ENCODE measurements around the gene GATB. TPM values are rescaled to one million over a fixed set of nuclear protein-coding genes. Genes with fewer than 3 reads are reported as not detected.

Gene GATB
- polyA plus RNA-seq, 1 donor from 2014 or later: 15.8 TPM

DNA sequence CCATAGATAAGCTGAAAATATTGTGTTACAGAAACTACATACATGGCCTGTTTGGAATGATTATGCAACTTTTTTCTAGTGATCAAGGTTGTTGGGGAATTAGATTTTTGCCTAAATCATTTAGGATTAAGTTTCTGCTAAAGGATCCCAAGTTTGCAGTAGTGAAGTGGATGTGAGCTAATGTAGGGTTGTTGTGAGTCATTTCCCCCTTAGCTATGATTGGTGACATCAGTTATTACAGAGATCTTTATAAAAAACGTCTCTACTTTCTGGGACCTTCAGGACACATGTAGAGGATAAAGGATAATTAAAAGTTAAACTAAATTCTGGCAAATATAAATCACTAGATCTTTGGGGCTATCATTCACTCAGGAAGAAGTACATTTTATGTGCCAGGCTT, 133.3 kb downstream of the GATB start:
- no peaks in the 10 kb centered on the region for H3K4me1 Mint-ChIP-seq
- no peaks in the 10 kb centered on the region for H3K9me3 Mint-ChIP-seq
- no peaks in the 10 kb centered on the region for H3K36me3 Mint-ChIP-seq
- no peak overlapping the region for H3K27ac Mint-ChIP-seq
- H3K27me3 Mint-ChIP-seq: peaks cover 8% of the 10 kb centered on the region
- H3K4me3 Mint-ChIP-seq: no peak overlapping the region

DNA sequence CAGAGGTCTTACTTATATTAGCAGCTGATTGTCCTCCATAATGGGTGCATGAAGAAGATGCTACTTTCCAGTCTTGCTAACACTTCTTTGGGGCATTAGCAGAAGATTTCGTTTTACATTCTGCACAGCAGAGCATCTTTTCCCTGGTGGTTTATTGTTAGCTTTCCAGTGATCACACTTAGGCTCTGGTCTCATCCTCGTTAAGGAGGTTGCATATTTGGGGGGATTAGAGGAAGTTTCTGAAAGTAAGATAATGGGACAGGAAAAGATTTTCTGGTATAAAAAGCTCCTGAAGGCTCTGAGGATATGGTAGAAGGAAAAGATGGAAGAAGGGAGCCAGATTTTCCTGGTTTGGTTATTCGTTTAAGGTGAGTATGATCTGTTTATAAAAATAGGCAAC, 134.1 kb downstream of the GATB start:
- Mint-ChIP-seq H3K27ac (no peak overlapping the region), H3K4me3 (no peak overlapping the region), H3K36me3 (no peaks in the 10 kb centered on the region), H3K27me3 (peaks cover 8% of the 10 kb centered on the region), H3K9me3 (no peaks in the 10 kb centered on the region), H3K4me1 (no peaks in the 10 kb centered on the region)

DNA sequence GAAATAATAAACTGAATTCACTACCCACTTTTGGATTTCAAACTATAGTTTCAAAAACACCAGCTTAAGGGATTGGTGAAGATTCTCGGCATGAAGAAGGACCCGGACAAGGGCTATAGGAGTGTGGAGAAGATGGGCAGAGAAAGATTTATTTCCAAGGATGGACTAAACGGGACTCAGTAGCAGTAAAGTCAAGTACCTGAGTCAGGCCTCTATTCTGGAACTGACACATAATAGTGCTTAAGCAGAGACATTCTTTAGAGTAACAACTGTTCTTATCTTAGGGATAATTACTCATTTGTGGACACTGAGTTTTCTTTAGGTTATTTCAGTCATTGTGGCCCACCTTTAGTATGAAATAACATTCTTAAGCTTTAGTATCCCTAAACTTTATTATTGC, 134.6 kb downstream of the GATB start:
- H3K4me1 Mint-ChIP-seq: no peaks in the 10 kb centered on the region
- H3K27ac Mint-ChIP-seq: no peak overlapping the region
- H3K9me3 Mint-ChIP-seq: no peaks in the 10 kb centered on the region
- H3K36me3 Mint-ChIP-seq: no peaks in the 10 kb centered on the region
- H3K4me3 Mint-ChIP-seq: no peak overlapping the region
- peaks cover 8% of the 10 kb centered on the region for H3K27me3 Mint-ChIP-seq

DNA sequence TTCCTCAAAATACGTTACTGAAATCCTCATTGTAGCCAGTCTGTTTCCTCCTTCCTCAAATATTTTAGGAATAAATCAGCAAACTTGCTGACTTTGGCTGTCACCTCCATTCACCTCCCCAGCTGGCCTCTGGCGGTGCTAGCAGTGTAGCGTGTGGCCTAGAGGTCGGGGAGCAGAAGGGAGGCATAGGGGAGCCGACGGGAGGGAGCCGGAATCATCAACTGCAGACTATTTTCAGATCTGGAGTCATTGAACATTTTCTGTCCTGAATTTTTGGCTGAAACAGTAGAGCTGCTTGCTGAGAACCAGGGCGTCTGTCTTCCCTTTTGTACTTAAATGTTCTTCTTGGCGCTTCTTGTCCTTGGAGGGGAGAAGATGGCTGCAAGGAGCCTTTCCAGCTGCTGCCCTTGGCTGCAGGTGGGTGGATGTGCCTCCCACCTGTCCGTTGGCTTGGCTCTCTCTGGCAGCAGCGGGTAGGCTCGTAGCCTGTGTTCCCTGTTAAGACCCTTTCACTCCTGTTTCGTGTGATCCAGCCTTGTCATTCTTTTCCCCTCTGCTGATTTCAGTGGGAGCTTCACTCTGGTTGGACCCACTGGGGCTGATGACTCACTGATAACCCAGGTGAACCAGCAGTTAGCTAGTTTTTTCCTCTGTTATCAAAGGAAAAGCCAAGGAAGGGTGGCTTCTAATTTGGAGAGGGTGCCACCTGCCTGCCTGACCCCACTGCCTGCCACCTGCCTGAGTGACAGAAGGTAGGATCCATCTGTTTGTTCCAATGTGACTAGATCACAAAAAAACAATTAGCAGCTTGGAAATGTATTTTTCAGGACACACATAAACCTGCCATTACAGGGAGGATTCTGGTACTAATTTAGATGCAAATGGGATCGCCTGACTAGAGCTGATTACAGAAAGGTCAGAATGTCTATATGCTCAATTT, 135.9 kb downstream of the GATB start:
- H3K27me3 Mint-ChIP-seq: peaks cover 6% of the 10 kb centered on the region

More for the DNA sequence above, 135.9 kb downstream of the GATB start:
- no peaks in the 10 kb centered on the region for H3K9me3 Mint-ChIP-seq
- no peaks in the 10 kb centered on the region for H3K36me3 Mint-ChIP-seq
- no peak overlapping the region for H3K4me3 Mint-ChIP-seq
- no peaks in the 10 kb centered on the region for H3K4me1 Mint-ChIP-seq
- peak overlapping the region in 1 of 3 donors; percentile 53 for H3K27ac Mint-ChIP-seq

All from IgD-negative memory B cell (primary cell).